HepG2 (cell line): ENCODE results near the gene CELF2. TPM values are rescaled to one million over a fixed set of nuclear protein-coding genes. Genes with fewer than 3 reads are reported as not detected.
"Not testable (repeated sequence)": the region's sequence is repeated elsewhere in the genome, so short reads cannot be mapped to it uniquely, and the experiment has no call there.

Experiments used
- ATAC-seq: fragments of 200-7000 bp; cut with Tn5 transposase; 3 replicates; pipeline ENCODE4 v1.9.1; 2020; ENCODE audit warnings: mild to moderate bottlenecking, moderate library complexity
- BruUV-seq: library from RNA; stranded (reverse); fragments of 400-500 nt; replicated peaks from 2 replicates; lab custom pipeline; 2021; lab: Mats Ljungman, UMichigan
- CTCF ChIA-PET: fragments of 300-600 bp; formaldehyde crosslinking; extraction: SDS; loops from one replicate; lab custom pipeline; 2021; ENCODE audit warnings: low total read pairs, inconsistent platforms, low intra/inter-chr PET ratio; lab: Yijun Ruan, JAX
- POLR2A ChIA-PET: fragments of 350-600 bp; sonication (Branson Sonifier 250); formaldehyde crosslinking; loops from one replicate; lab custom pipeline; 2020; ENCODE audit warnings: antibody characterized with exemption, inconsistent platforms; lab: Yijun Ruan, JAX
- DNase-seq: peaks from one replicate; pipeline ENCODE4 v3.0.0-alpha.2; 2015; ENCODE audit warnings: low spot score
- FAIRE-seq: peaks from 3 replicates; lab custom pipeline; 2011; peaks lifted over from hg19 to GRCh38; lab: Jason Lieb, UNC
- H2AFZ ChIP-seq: one replicate; pipeline ENCODE4 v1.6.1; 2011; ENCODE audit warnings: low read length, inconsistent platforms
- H3K27ac ChIP-seq: fragments of 300-600 bp; 3 replicates; pipeline ENCODE4 v1.8.0; 2011; ENCODE audit warnings: mixed run types, mild to moderate bottlenecking, mixed read lengths, low read length, inconsistent platforms; ENCODE audit not compliant: insufficient read depth; ENCODE audit errors: extremely low read length
- H3K27me3 ChIP-seq, 2 experiments: fragments of 200-600 bp in 1 of 2; 2 replicates in 1 of 2; 3 replicates in 1 of 2; pipeline versions ENCODE4 v1.6.0 to v1.8.0; 2011; ENCODE audit warnings: low read length in 2 of 2, mild to moderate bottlenecking in 2 of 2, moderate library complexity in 2 of 2, inconsistent platforms in 1 of 2; ENCODE audit not compliant: insufficient read depth in 2 of 2, control insufficient read depth in 1 of 2
- H3K36me3 ChIP-seq, 2 experiments: fragments of 200-600 bp in 1 of 2; replicated peaks in 1 of 2; 2 replicates in 1 of 2; 3 replicates in 1 of 2; pipeline versions ENCODE4 v1.5.1 to v1.8.0; 2011; ENCODE audit warnings: low read length in 2 of 2, inconsistent platforms in 1 of 2; ENCODE audit not compliant: insufficient read depth in 2 of 2, control insufficient read depth in 1 of 2
- H3K4me1 ChIP-seq: 2 replicates; pipeline ENCODE4 v1.5.1; 2012; ENCODE audit warnings: low read length, inconsistent platforms; ENCODE audit not compliant: insufficient read depth
- H3K4me2 ChIP-seq: 2 replicates; pipeline ENCODE4 v1.6.0; 2011; ENCODE audit warnings: low read depth, low read length, inconsistent platforms
- H3K4me3 ChIP-seq, 3 experiments: fragments of 200-600 bp in 1 of 3; sonication (generic), shearing (Covaris generic) in 1 of 3; replicated peaks in 1 of 3; 2 replicates each; pipeline ENCODE4 v1.5.1; 2011 to 2016; ENCODE audit warnings: low read length in 3 of 3, inconsistent platforms in 2 of 3, low read depth in 2 of 3, mild to moderate bottlenecking in 2 of 3, control low read depth in 1 of 3, mixed read lengths in 1 of 3; ENCODE audit not compliant: insufficient read depth in 1 of 3
- H3K79me2 ChIP-seq: one replicate; pipeline ENCODE4 v1.6.1; 2011; ENCODE audit warnings: low read length, inconsistent platforms; ENCODE audit not compliant: insufficient read depth
- H3K9ac ChIP-seq: 2 replicates; pipeline ENCODE4 v1.6.0; 2011; ENCODE audit warnings: mild to moderate bottlenecking, low read depth, low read length, inconsistent platforms; ENCODE audit not compliant: insufficient read depth
- H3K9me3 ChIP-seq: 2 replicates; pipeline ENCODE4 v1.5.1; 2012; ENCODE audit warnings: mild to moderate bottlenecking, low read length
- H4K20me1 ChIP-seq: 2 replicates; pipeline ENCODE4 v1.6.0; 2011; ENCODE audit warnings: inconsistent platforms, mild to moderate bottlenecking, low read length, moderate library complexity; ENCODE audit not compliant: insufficient read depth
- TOPORS ChIP-seq: sonication (generic); formaldehyde crosslinking; IDR thresholded peaks from 2 replicates; pipeline ENCODE4 v1.8.0; 2023; ENCODE audit warnings: mild to moderate bottlenecking, missing genetic modification reagents
- ZFP36 ChIP-seq: fragments of 150-350 bp; IDR thresholded peaks from 2 replicates; pipeline ENCODE4 v1.6.1; 2018; ENCODE audit warnings: borderline replicate concordance, low read length, low read depth; ENCODE audit not compliant: partially characterized antibody
- ZKSCAN1 ChIP-seq: fragments of 150-350 bp; IDR thresholded peaks from 2 replicates; pipeline ENCODE4 v1.6.1; 2014; ENCODE audit warnings: low read length
- ZNF549 ChIP-seq: sonication (generic); formaldehyde crosslinking; IDR thresholded peaks from 2 replicates; pipeline ENCODE4 v1.5.0; 2020; ENCODE audit warnings: missing genetic modification reagents
- ZNF672 ChIP-seq: sonication (generic); formaldehyde crosslinking; IDR thresholded peaks from 2 replicates; pipeline ENCODE4 v1.8.1; 2022; ENCODE audit warnings: missing genetic modification reagents
- WGBS: methylation state at CpG from one replicate; pipeline ENCODE4 v1.1.6; 2017; ENCODE audit warnings: low lambda C conversion rate; 5-methylcytosine and 5-hydroxymethylcytosine counted together
- in situ Hi-C: cut with HindIII; loops from 2 replicates; pipeline ENCODE4 v1.10.0; 2017; ENCODE audit warnings: low pct_unique_long_range_greater_than_20kb; ENCODE audit not compliant: extremely low pct_ligation_motif_present
- intact Hi-C: fragments of 100-400 bp; cut with micrococcal nuclease; formaldehyde crosslinking; loops from one replicate; pipeline ENCODE4 v1.10.0; 2022; ENCODE audit not compliant: unreplicated experiment
- polyA plus RNA-seq, 8 experiments: library from polyadenylated mRNA; depleted of rRNA in 3 of 8; stranded (reverse) in 7 of 8; unstranded in 1 of 8; fragments of >200 nt; fragmentation: Illumina TruSeq in 4 of 8; extraction: Trizol in 4 of 8; gene quantifications; 2 replicates each; pipeline versions ENCODE4 v1.2.1 to v1.2.3, GENCODE V29; 2011 to 2016; ENCODE audit warnings: low read depth in 4 of 8, missing spikeins in 1 of 8, mixed read lengths in 1 of 8; ENCODE audit not compliant: insufficient read depth in 1 of 8
- total RNA-seq, 5 experiments: library from RNA; depleted of rRNA; stranded (reverse); fragments of >200 nt; fragmentation: Illumina TruSeq; extraction: Trizol; gene quantifications; 2 replicates each; pipeline ENCODE4 v1.2.3, GENCODE V29; 2016; ENCODE audit warnings: low read depth in 1 of 5
- TF ChIP-seq, protein P1 (sequence below), 2 experiments: sonication (generic) in 1 of 2; formaldehyde crosslinking in 1 of 2; IDR thresholded peaks; 2 replicates each; pipeline versions ENCODE4 v1.5.1 to v1.6.1; 2011 to 2020; ENCODE audit warnings: borderline replicate concordance in 1 of 2, low read depth in 1 of 2, low read length in 1 of 2, mild to moderate bottlenecking in 1 of 2, missing genetic modification reagents in 1 of 2, moderate library complexity in 1 of 2
- TF ChIP-seq, protein P2 (sequence below): sonication (generic); formaldehyde crosslinking; IDR thresholded peaks from 2 replicates; pipeline ENCODE4 v1.8.1; 2023; ENCODE audit warnings: missing genetic modification reagents, mild to moderate bottlenecking, borderline replicate concordance
- TF ChIP-seq, protein P3 (sequence below): sonication (generic); formaldehyde crosslinking; IDR thresholded peaks from 2 replicates; pipeline ENCODE4 v1.4.0; 2020; ENCODE audit warnings: missing genetic modification reagents, borderline replicate concordance
- TF ChIP-seq, protein P4 (sequence below): sonication (generic); formaldehyde crosslinking; IDR thresholded peaks from 2 replicates; pipeline ENCODE4 v1.8.0; 2023; ENCODE audit warnings: mild to moderate bottlenecking, missing genetic modification reagents

The CELF2 gene
- total and polyA plus RNA-seq, 2 of the 13 experiments (the other 11 are each of a cell fraction or from before 2014, with no cell fraction given), result not detected

DNA sequence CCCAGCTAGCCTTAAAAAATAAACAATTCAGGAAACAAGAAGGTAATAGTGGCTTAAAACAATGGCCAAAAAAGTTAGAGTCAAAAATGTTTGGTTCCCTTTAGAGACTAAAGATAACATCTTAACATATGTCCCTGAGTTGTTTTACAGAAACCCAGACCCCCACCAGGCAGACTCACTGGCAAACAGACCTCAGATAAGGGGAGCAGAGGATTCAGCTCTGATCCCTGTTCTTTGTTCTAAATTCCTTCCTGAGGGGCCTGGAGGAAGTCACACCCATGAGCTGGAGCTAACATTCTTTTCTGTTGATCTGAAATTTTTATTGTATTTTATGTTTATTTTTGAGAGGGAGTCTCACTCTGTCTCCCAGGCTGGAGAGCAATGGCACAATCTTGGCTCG, 346.6 kb downstream of the CELF2 start (continued):
- TF ChIP-seq, protein P1, sequence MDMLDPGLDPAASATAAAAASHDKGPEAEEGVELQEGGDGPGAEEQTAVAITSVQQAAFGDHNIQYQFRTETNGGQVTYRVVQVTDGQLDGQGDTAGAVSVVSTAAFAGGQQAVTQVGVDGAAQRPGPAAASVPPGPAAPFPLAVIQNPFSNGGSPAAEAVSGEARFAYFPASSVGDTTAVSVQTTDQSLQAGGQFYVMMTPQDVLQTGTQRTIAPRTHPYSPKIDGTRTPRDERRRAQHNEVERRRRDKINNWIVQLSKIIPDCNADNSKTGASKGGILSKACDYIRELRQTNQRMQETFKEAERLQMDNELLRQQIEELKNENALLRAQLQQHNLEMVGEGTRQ (IDR thresholded peaks at IDR 0.05; ENCODE audit: low read depth, low read length), result no peak
- TF ChIP-seq, protein P1 (CRISPR knock-in tag; IDR thresholded peaks at IDR 0.05; ENCODE audit: borderline replicate concordance), result no peak
- TF ChIP-seq, protein P2, sequence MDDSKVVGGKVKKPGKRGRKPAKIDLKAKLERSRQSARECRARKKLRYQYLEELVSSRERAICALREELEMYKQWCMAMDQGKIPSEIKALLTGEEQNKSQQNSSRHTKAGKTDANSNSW, result no peak

DNA sequence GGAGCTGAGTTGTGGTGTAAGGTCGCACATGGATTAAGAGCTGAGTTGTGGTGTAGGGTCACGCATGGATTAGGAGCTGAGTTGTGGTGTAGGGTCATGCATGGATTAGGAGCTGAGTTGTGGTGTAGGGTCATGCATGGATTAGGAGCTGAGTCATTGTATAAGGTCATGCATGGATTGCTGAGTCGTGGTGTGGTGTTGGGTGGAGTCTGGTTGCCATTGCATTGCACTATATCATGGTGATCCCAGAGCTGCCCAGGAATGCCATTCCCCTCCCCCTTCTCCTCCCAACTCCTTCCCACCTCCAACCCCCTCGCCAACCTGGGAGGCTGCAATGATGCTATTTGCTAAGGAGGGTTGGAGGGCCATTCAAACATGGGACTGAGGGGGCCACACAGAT, 349.2 kb downstream of the CELF2 start:
- H3K9ac ChIP-seq, H2AFZ ChIP-seq, ATAC-seq, BruUV-seq, CTCF ChIA-PET, H3K4me1 ChIP-seq, H3K27me3 ChIP-seq, H3K4me3 ChIP-seq, H3K79me2 ChIP-seq, H3K27ac ChIP-seq, FAIRE-seq, H3K9me3 ChIP-seq, POLR2A ChIA-PET, H4K20me1 ChIP-seq, H3K4me2 ChIP-seq, H3K36me3 ChIP-seq, in situ Hi-C loops, intact Hi-C loops, DNase-seq: not testable (repeated sequence)
- WGBS, result 44% methylated on average over 4 of the region's 4 CpGs

DNA sequence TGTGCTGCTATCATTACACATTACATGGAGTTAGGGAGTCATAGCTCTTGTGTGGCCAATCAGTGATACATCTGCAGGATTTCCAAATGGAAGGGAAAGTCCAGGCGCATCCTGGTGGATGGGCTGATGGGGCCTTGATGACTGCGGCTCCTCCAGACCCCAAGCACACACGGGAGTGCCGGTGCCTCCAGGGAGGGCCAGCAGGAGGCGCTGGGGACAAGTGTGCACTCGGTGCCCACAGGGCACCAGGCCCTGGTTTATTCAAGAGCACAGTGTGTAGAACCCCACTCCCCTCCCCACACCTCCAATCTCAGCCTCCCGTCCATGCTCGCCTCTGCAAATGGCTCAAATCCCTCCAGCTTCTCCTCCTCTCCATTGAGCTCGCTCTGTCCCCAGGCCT, 349.8 kb downstream of the CELF2 start:
- no TSS peak for BruUV-seq
- CTCF ChIA-PET, result no interaction called here
- TF ChIP-seq, protein P3, sequence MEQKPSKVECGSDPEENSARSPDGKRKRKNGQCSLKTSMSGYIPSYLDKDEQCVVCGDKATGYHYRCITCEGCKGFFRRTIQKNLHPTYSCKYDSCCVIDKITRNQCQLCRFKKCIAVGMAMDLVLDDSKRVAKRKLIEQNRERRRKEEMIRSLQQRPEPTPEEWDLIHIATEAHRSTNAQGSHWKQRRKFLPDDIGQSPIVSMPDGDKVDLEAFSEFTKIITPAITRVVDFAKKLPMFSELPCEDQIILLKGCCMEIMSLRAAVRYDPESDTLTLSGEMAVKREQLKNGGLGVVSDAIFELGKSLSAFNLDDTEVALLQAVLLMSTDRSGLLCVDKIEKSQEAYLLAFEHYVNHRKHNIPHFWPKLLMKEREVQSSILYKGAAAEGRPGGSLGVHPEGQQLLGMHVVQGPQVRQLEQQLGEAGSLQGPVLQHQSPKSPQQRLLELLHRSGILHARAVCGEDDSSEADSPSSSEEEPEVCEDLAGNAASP (CRISPR knock-in tag), result no peak
- TF ChIP-seq ZNF549 (CRISPR knock-in tag) (no peak), TOPORS (no peak), ZNF672 (no peak), ZFP36 (no peak), ZKSCAN1 (no peak)
- TF ChIP-seq, protein P4, sequence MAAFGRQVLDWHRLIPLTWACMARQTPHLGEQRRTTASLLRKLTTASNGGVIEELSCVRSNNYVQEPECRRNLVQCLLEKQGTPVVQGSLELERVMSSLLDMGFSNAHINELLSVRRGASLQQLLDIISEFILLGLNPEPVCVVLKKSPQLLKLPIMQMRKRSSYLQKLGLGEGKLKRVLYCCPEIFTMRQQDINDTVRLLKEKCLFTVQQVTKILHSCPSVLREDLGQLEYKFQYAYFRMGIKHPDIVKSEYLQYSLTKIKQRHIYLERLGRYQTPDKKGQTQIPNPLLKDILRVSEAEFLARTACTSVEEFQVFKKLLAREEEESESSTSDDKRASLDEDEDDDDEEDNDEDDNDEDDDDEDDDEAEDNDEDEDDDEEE (CRISPR knock-in tag), result no peak

More for the DNA sequence above, 349.8 kb downstream of the CELF2 start:
- Histone ChIP-seq H3K9ac (no peak overlapping the region), H3K9me3 (no peaks in the 10 kb centered on the region), H3K36me3 (no peaks in the 10 kb centered on the region), H3K27me3 (no peaks in the 10 kb centered on the region; a peak in 2 of 5 replicates), H3K4me3 (no peak overlapping the region), H4K20me1 (no peaks in the 10 kb centered on the region), H3K79me2 (no peaks in the 10 kb centered on the region), H3K4me2 (no peak overlapping the region), H3K27ac (no peak overlapping the region), H3K4me1 (no peaks in the 10 kb centered on the region), H2AFZ (no peak overlapping the region)
- in situ Hi-C loops, result no loop called here
- WGBS, result 64% methylated on average over 4 of the region's 9 CpGs
- POLR2A ChIA-PET, result no interaction called here
- ATAC-seq, result no peak
- intact Hi-C loops, result no loop called here
- DNase-seq, result no peak
- no peak for FAIRE-seq
